Pancreas (tissue), 10 donors: ENCODE data around the gene UBA52. TPM values are rescaled to one million over a fixed set of nuclear protein-coding genes. Genes with fewer than 3 reads are reported as not detected.

ENCODE experiments used
- ATAC-seq, 4 donors: fragments of 200-7000 bp; cut with Tn5 transposase; one replicate each; pipeline versions ENCODE4 v1.8.0 to v1.9.1; 2020; ENCODE audit warnings: mild to moderate bottlenecking in 4 of 4, moderate library complexity in 4 of 4
- DNase-seq, 6 donors: peaks; one replicate each; pipeline ENCODE4 v3.0.0-alpha.2; 2020
- FAIRE-seq: peaks from 2 replicates; lab custom pipeline; 2012; peaks lifted over from hg19 to GRCh38; lab: Jason Lieb, UNC
- H3K27ac ChIP-seq, 4 donors: fragments of 200-600 bp; sonication (generic); 1 replicate in 3 of 4; 2 replicates in 1 of 4; pipeline versions ENCODE4 v1.5.0 to v1.8.0; 2020
- H3K27me3 ChIP-seq, 4 donors: fragments of 200-600 bp; one replicate each; pipeline ENCODE4 v1.8.0; 2021
- H3K36me3 ChIP-seq, 3 donors: fragments of 200-600 bp; sonication (generic) in 1 of 3; one replicate each; pipeline versions ENCODE4 v1.5.0 to v1.8.0; 2020 to 2021
- H3K4me1 ChIP-seq, 3 donors: fragments of 200-600 bp; one replicate each; pipeline ENCODE4 v1.8.0; 2021
- H3K4me3 ChIP-seq, 4 donors: fragments of 200-600 bp; sonication (generic) in 2 of 4; one replicate each; pipeline versions ENCODE4 v1.5.0 to v1.8.0; 2020 to 2021
- H3K9me3 ChIP-seq, 4 donors: fragments of 200-600 bp; one replicate each; pipeline ENCODE4 v1.8.0; 2021
- CTCF ChIP-seq, 4 donors: fragments of 200-600 bp; sonication (generic) in 3 of 4; IDR thresholded peaks; one replicate each; pipeline versions ENCODE4 v1.5.0 to v1.8.0; 2021; ENCODE audit warnings: antibody characterized with exemption in 4 of 4
- WGBS, 2 donors: extraction: QIAGEN DNeasy Blood & Tissue Kit; methylation state at CpG; one replicate each; pipeline ENCODE4 v1.1.7; 2013; 5-methylcytosine and 5-hydroxymethylcytosine counted together
- intact Hi-C, 3 donors: fragments of 100-400 bp; cut with DNase I; formaldehyde crosslinking; loops; one replicate each; pipeline versions ENCODE4 v1.11.1 to v1.14.2; 2022
- polyA plus RNA-seq, 2 donors: library from polyadenylated mRNA; stranded (reverse); fragments of 200-250 nt; gene quantifications; one replicate each; pipeline ENCODE4 v1.2.3, GENCODE V29; 2013
- total RNA-seq, 6 donors: library from RNA; stranded (reverse); fragmentation: NEBNext Ultra II Directional in 4 of 6; extraction: Animal tissue kit (Norgen Biotek cat#: 25700) in 4 of 6; gene quantifications; one replicate each; pipeline versions ENCODE4 v1.2.1 to v1.2.4, GENCODE V29; 2021 to 2023
- donor health status: healthy with polysubstance abuse.
- donor health status: DM: no; HTN: no; CAD: no; lungs with moderate emphysema.
- donor health status: DM: no; HTN: no; CAD: no.
- donor health status: control.
- donor health status: control.
- donor health status: Bipolar disorder and iron deficiency.
- donor health status: DM: yes; HTN: yes; CAD: no.
- donor health status: DM: no; HTN: no; CAD: no.
- donor health status: DM: no; HTN: no; CAD: no.
- donor health status: DM: yes; HTN: yes; CAD: no.

Gene UBA52
- total and polyA plus RNA-seq, 8 donors, result 402 to 838 (median 674) TPM

DNA sequence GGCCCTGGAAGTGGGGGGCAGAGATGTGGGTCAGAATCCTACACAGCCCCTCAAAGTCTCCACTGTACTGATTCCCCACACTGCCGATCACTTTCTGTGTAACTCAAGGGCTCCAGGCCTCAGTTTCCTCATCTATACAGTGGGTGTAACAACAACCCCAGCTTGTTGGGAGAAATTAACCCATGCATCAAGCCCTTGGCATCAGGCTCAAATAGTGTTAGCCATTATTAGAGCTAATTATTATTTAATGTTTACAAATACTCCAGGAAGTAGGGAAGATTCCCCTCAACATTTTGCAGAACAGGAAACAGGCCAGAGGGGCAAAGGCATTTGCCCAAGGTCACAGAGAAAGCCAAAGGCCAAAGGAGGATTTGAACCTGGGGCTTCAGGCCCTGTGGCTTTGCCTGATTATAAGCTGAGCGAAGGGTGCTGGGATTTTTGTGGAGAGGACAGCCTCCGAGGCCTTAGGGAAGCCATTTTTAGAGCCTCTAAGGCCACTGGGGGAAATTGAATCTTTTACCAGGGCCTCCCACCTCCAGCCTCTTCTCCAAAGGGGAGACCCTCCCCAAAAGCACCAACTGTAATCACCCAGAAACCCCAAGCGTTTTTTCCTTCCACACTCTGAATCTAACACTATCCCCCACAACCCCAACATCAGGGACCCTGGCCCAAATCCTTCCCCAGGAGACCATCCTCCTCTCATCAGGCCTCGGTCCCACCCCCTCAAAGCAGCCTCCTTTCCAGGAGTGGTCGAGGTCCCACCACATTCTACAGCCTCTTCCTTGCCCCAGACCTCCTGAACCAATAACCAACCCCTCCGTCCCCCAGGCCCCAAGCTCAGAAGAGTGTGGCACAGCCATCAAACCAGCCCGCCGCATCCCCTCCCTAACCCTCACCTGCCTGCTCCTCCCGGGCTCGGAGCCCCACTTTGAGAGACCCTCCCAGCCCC lies 29.4 kb upstream of the UBA52 start:
- no peak for FAIRE-seq

GRCh38 chr19:18542941-18543813 lies 28.5 kb upstream of the UBA52 start, which contains the start of gene FKBP8:
TSS of gene FKBP8 (minus strand) at chr19:18543573. CDS start at chr19:18541970, 1,603 bp downstream.
- Histone ChIP-seq H3K4me1 (peaks cover 0 to 6% (median 0%) of the 10 kb centered on the region in 3 donors), H3K27ac (peak within 1 kb of the TSS; percentile 22 to 75 (median 63)), H3K4me3 (peak within 1 kb of the TSS; percentile 33 to 64 (median 47)), H3K27me3 (no peaks in the 10 kb centered on the region), H3K9me3 (no peaks in the 10 kb centered on the region), H3K36me3 (peaks cover 0 to 3% (median 0%) of the 10 kb centered on the region in 3 donors)
- DNase-seq, result peak; percentile 89 to 98 (median 96)
- peak; percentile 98 to 100 (median 99) for ATAC-seq
- FAIRE-seq, result no peak
- WGBS, 2 donors, result 0 to 2% methylated on average over 22 to 86 of the region's 86 CpGs
- intact Hi-C loops, result no loop called here
- no peak for TF ChIP-seq CTCF (IDR thresholded peaks at IDR 0.05)

More for the DNA sequence above, 29.4 kb upstream of the UBA52 start:
- no peak for TF ChIP-seq CTCF (IDR thresholded peaks at IDR 0.05)
- intact Hi-C loops, result no loop called here
- peak in 3 of 4 donors; percentile 2 to 17 (median 8) for ATAC-seq
- peaks cover 0 to 6% (median 0%) of the 10 kb centered on the region in 3 donors for H3K4me1 ChIP-seq
- H3K27ac ChIP-seq, result peak overlapping the region in 3 of 4 donors; percentile 10 to 75 (median 50)
- peaks cover 0 to 8% (median 3%) of the 10 kb centered on the region in 3 donors for H3K36me3 ChIP-seq
- H3K4me3 ChIP-seq, result peak overlapping the region; percentile 33 to 64 (median 47)
- no peaks in the 10 kb centered on the region for H3K27me3 ChIP-seq
- no peaks in the 10 kb centered on the region for H3K9me3 ChIP-seq
- WGBS, 2 donors, result 17 to 21% methylated on average over 11 of the region's 11 CpGs
- DNase-seq, result no peak

DNA sequence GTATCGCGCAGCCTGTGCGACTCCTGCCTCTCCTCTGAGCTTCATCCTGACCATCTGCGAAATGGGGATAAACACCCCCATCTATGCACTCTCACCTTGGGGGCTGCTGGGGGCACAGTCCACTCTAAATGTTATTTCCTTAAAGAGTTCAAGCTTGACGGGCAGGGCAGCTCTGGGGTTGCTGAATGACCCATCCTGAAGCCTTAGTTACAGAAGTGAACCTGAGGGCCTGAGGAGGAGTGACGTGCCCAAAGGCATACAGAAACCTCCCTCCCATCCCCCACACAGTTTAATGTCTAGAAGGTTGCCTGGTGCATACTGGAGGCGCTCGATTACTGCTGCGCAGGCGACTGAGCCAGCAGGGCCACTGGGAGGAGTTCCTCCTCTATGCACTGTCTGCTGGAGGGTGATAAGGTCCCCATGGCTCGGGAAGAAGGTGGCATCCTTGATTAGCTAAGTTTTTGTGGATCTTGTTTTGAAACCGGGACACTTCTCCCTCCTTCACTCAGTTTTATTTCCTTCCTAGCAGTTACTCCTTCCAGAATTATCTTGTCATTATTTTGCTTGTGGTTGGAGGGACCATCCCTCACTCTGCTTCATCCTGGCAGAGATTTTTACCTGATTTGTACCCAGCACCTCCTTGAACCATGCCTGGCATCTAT lies 27.7 kb upstream of the UBA52 start:
- H3K9me3 ChIP-seq, result no peaks in the 10 kb centered on the region
- intact Hi-C loops, result no loop called here
- H3K4me1 ChIP-seq, result peaks cover 0 to 6% (median 0%) of the 10 kb centered on the region in 3 donors
- ATAC-seq, result peak; percentile 42 to 78 (median 61)
- WGBS, 2 donors, result 11% methylated on average over 12 of the region's 12 CpGs
- peak overlapping the region in 2 of 4 donors; percentile 73 to 75 for H3K27ac ChIP-seq
- TF ChIP-seq CTCF (IDR thresholded peaks at IDR 0.05), result no peak
- DNase-seq, result peak in 1 of 6 donors; percentile 52
- H3K27me3 ChIP-seq, result no peaks in the 10 kb centered on the region
- H3K36me3 ChIP-seq, result peaks cover 0 to 3% (median 0%) of the 10 kb centered on the region in 3 donors
- H3K4me3 ChIP-seq, result peak overlapping the region; percentile 33 to 64 (median 47)
- no peak for FAIRE-seq

DNA sequence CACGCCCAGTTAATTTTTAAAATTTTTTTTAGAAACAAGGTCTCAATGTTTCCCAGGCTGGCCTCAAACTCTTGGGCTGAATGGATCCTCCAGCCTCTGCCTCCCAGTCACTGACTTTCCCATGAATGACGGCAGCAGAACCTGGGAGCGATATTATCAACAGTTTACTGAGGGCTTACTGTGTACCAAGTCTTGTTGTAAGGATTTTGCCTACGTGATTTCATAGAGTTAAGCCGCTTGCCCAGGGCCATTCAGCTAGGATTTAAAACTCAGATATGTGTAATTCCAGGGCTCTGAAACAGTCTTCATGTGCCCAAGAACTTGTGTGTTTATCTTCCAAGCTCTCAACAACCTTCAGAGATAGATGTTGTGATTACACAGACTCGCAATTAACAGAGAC lies 20.0 kb upstream of the UBA52 start:
- no peaks in the 10 kb centered on the region for H3K36me3 ChIP-seq
- intact Hi-C loops, result no loop called here
- no peak for TF ChIP-seq CTCF (IDR thresholded peaks at IDR 0.05)
- no peak overlapping the region for H3K27ac ChIP-seq
- H3K4me1 ChIP-seq, result no peaks in the 10 kb centered on the region
- no peak for FAIRE-seq
- no peak for ATAC-seq
- H3K4me3 ChIP-seq, result no peak overlapping the region
- no peaks in the 10 kb centered on the region for H3K9me3 ChIP-seq
- DNase-seq, result no peak
- 40% methylated on average over 6 of the region's 6 CpGs for WGBS, 2 donors
- no peaks in the 10 kb centered on the region for H3K27me3 ChIP-seq
